Breast epithelium (tissue), 4 donors: ENCODE data around the gene CISH. TPM values are rescaled to one million over a fixed set of nuclear protein-coding genes. Genes with fewer than 3 reads are reported as not detected.

Experiments used
- DNase-seq, 2 donors: peaks; one replicate each; pipeline ENCODE4 v3.0.0-alpha.2; 2019; ENCODE audit warnings: low spot score in 2 of 2
- H3K27ac ChIP-seq, 2 donors: fragments of 200-600 bp; sonication (generic) in 1 of 2; one replicate each; pipeline ENCODE4 v1.5.1; 2016 to 2019; ENCODE audit warnings: mild to moderate bottlenecking in 1 of 2
- H3K27me3 ChIP-seq, 2 donors: fragments of 200-600 bp; sonication (generic) in 1 of 2; one replicate each; pipeline versions ENCODE4 v1.5.1 to v1.6.0; 2017 to 2019; ENCODE audit warnings: control low read depth in 1 of 2, mild to moderate bottlenecking in 1 of 2
- H3K36me3 ChIP-seq: fragments of 200-600 bp; one replicate; pipeline ENCODE4 v1.5.1; 2019
- H3K4me1 ChIP-seq, 2 donors: fragments of 200-600 bp; sonication (generic); one replicate each; pipeline ENCODE4 v1.5.1; 2016 to 2019; ENCODE audit warnings: control low read depth in 1 of 2
- H3K4me3 ChIP-seq, 3 donors: fragments of 200-600 bp; sonication (generic); 1 replicate in 2 of 3; 2 replicates in 1 of 3; pipeline ENCODE4 v1.5.1; 2016 to 2019; ENCODE audit warnings: mild to moderate bottlenecking in 3 of 3, moderate library complexity in 2 of 3
- H3K9me3 ChIP-seq, 2 donors: fragments of 200-600 bp; sonication (generic) in 1 of 2; one replicate each; pipeline ENCODE4 v1.5.1; 2016 to 2019; ENCODE audit warnings: control low read depth in 1 of 2
- POLR2A ChIP-seq: fragments of 450-650 bp; IDR thresholded peaks from one replicate; pipeline ENCODE4 v1.6.1; 2016; ENCODE audit warnings: antibody characterized with exemption, mild to moderate bottlenecking, moderate library complexity
- POLR2AphosphoS5 ChIP-seq, 3 donors: sonication (generic); formaldehyde crosslinking; IDR thresholded peaks; one replicate each; pipeline ENCODE4 v1.6.1; 2017; ENCODE audit warnings: antibody characterized with exemption in 3 of 3
- intact Hi-C: fragments of 100-400 bp; cut with DNase I; formaldehyde crosslinking; loops from one replicate; pipeline ENCODE4 v1.15.1; 2023; ENCODE audit warnings: low total_unique reads
- total RNA-seq, 3 donors: library from RNA; depleted of rRNA; stranded (reverse); fragments of >200 nt; gene quantifications; one replicate each; pipeline ENCODE4 v1.1.0, GENCODE V29; 2016
- TF ChIP-seq, protein P1 (sequence below), 3 donors: fragments of 450-650 bp; IDR thresholded peaks; one replicate each; pipeline ENCODE4 v1.5.1; 2016 to 2017; ENCODE audit warnings: antibody characterized with exemption in 3 of 3, mild to moderate bottlenecking in 3 of 3, moderate library complexity in 3 of 3

Gene CISH
- total RNA-seq, 3 donors from 2014 or later: 5.4 to 29.6 (median 17.4) TPM

DNA sequence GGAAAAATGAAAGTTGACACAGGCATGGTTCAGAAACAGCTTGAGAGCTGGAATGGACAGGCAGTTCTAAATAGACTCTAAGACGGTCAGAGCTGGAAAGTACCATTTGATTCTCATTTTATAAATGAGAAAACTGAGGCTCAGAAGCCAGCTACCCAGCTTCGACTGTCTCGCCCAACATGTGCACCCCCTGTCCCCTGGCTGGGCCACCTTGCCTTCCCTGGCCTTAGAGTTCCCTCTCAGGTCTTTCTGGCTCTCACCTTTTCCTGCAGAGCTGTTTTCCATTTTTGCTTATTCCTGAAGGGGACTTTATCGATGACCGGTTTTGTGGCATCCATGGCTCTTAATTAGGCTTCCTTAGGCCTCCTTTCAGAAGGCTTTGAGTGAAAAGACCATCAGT, 45.8 kb upstream of the CISH start:
- Histone ChIP-seq H3K4me3 (no peak overlapping the region), H3K27me3 (no peaks in the 10 kb centered on the region), H3K36me3 (no peaks in the 10 kb centered on the region), H3K9me3 (no peaks in the 10 kb centered on the region), H3K27ac (no peak overlapping the region), H3K4me1 (no peaks in the 10 kb centered on the region)
- no peak for DNase-seq
- intact Hi-C loops: no loop called here
- TF ChIP-seq POLR2A: no peak
- TF ChIP-seq, protein P1, sequence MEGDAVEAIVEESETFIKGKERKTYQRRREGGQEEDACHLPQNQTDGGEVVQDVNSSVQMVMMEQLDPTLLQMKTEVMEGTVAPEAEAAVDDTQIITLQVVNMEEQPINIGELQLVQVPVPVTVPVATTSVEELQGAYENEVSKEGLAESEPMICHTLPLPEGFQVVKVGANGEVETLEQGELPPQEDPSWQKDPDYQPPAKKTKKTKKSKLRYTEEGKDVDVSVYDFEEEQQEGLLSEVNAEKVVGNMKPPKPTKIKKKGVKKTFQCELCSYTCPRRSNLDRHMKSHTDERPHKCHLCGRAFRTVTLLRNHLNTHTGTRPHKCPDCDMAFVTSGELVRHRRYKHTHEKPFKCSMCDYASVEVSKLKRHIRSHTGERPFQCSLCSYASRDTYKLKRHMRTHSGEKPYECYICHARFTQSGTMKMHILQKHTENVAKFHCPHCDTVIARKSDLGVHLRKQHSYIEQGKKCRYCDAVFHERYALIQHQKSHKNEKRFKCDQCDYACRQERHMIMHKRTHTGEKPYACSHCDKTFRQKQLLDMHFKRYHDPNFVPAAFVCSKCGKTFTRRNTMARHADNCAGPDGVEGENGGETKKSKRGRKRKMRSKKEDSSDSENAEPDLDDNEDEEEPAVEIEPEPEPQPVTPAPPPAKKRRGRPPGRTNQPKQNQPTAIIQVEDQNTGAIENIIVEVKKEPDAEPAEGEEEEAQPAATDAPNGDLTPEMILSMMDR (IDR thresholded peaks at IDR 0.05): no peak

DNA sequence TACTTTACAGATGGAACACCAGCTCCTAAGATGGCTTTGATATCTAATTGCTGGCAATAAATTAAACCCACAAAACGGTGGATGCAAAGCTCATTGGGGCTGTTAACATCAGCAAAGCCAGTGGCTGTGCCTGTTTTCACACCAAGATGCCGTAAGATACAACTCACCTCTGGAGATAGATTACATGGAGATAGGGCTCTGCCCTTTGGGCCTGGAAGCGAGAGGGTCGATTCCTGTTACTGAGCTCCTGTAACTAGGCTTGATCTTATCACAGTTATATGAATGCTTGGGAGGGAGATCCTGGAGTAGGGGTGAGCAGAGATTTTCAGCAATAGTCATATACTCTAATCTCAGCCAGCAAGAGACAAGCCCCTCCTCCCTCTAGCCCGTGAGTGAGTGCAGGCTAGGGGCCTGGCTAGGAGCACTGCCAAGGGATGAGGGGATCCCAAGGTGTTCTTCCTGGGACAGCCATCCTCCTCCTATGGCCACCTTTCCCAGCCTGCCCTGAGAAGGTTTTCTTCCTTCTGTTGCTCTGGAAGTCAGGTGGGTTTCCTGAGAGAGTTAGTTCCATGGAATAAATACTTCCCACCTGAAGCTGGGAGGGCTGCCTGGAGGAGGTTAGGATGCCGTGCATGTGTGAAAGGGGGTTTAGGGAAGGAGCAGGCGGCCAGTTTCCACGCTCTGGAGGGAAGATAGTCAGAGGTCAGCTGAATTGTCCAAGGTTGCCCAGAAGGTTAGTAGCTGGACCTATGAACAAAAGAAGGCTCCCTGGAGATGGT, 45.0 kb upstream of the CISH start:
- intact Hi-C loops: no loop called here
- Histone ChIP-seq H3K36me3 (no peaks in the 10 kb centered on the region), H3K27me3 (no peaks in the 10 kb centered on the region), H3K4me3 (no peak overlapping the region), H3K9me3 (no peaks in the 10 kb centered on the region), H3K27ac (no peak overlapping the region), H3K4me1 (no peaks in the 10 kb centered on the region)
- TF ChIP-seq, protein P1 (IDR thresholded peaks at IDR 0.05): no peak
- no peak for TF ChIP-seq POLR2A
- TF ChIP-seq POLR2AphosphoS5 (IDR thresholded peaks at IDR 0.05): no peak
- no peak for DNase-seq

DNA sequence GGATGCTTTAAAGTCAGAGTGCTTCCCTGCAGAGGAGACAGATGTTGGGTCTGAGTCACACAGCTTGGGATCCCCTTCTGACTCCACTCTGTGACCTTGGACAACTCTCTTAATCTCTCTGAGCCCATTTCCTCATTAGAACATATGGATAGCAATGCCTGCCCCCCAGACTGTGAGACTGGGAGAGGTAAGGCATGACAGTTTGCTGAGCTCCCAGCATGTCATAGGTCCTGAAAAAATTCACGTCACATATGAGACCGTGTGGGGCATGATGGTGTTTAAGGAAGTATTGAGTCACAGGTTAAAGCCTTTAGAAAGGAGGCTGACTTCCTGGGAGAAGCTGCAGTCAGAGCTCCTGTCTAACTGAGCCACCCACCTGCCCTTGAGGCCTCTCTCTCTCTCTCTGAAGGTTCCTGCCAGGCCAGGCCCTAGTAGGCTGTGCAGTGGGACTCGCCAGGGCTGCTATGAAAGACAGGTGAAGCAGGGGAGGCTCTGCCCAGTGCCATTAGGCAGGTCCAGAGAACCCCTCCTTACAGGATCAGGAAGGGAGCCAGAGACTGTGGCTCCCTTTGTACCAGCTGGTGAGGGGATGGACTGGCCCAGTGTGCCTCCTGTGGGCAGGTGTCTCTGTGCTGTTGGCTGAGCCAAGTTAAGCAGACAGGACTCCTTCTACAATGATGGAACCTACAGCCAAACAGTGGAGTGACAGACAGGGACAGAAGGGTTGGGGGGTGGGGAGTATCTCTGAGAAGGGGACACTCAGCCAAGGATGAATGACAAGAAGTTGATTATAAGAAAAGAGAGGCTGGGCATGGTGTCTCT, 43.6 kb upstream of the CISH start:
- no peaks in the 10 kb centered on the region for H3K36me3 ChIP-seq
- intact Hi-C loops: loop anchor here (2.0 kb wide), 1 partner anchor 18 kb away; no protein-coding TSS in a partner anchor
- H3K4me3 ChIP-seq: no peak overlapping the region
- no peaks in the 10 kb centered on the region for H3K4me1 ChIP-seq
- H3K27ac ChIP-seq: no peak overlapping the region
- H3K27me3 ChIP-seq: no peaks in the 10 kb centered on the region
- no peak for DNase-seq
- H3K9me3 ChIP-seq: no peaks in the 10 kb centered on the region
- TF ChIP-seq POLR2A (no peak), POLR2AphosphoS5 (IDR thresholded peaks at IDR 0.05) (no peak)
- TF ChIP-seq, protein P1 (IDR thresholded peaks at IDR 0.05): no peak

DNA sequence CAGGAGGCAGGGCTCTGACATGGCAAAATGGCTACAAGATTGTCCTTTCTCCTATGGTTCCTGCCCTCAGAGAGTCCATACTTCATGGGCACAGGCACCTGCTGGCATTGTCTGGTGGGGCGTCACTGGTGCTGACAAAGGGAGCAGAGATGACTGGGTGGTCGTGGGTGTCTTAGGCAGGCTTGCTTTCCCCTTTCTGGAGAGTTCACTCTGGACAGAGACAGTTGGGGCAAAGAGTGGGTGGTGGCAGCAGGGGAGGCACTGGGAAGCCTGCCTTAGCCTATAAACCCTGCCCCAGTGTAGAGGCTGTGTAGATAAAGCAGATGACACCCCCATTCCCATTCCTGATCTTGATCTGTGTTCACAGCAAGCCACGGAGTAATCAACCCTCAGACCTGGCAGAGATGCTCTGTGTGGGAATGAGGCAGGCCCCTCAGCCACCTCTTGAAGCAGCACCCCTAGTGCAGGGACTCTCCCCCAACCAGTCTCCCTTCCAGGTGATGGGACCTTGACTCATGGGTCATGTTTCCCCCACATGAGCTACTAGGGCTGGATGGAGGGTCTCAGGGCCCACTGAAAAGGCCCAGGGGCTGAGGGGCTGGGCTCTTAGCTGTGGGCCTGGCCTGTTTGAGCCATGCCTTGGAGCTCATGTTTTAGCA, 42.5 kb upstream of the CISH start:
- Histone ChIP-seq H3K27me3 (no peaks in the 10 kb centered on the region), H3K4me1 (no peaks in the 10 kb centered on the region), H3K27ac (no peak overlapping the region), H3K4me3 (no peak overlapping the region), H3K9me3 (no peaks in the 10 kb centered on the region), H3K36me3 (no peaks in the 10 kb centered on the region)
- no peak for DNase-seq
- intact Hi-C loops: loop anchor here (2.0 kb wide), 1 partner anchor 19 kb away; no protein-coding TSS in a partner anchor
- TF ChIP-seq POLR2A: no peak
- TF ChIP-seq, protein P1 (IDR thresholded peaks at IDR 0.05): no peak
- no peak for TF ChIP-seq POLR2AphosphoS5 (IDR thresholded peaks at IDR 0.05)
